Measurements from ENCODE around the gene WWOX.

The WWOX gene

GRCh38 chr16:78425891-78426510 lies 326.5 kb downstream of the WWOX start:
- Histone ChIP-seq H2AK5ac (ENCODE audit: low read length) (no peak overlapping the region), H4K12ac (ENCODE audit: low read depth, low read length) (no peak overlapping the region), H3K23ac (ENCODE audit: low read length) (no peak overlapping the region), H3K79me2 (ENCODE audit: control insufficient read depth, insufficient read depth, low read length, poor library complexity) (no peaks in the 10 kb centered on the region), H3K4ac (ENCODE audit: low read depth, low read length) (no peak overlapping the region), H3K4me2 (ENCODE audit: low read length) (no peak overlapping the region), H3K18ac (ENCODE audit: low read length) (no peak overlapping the region), H2BK120ac (ENCODE audit: insufficient read depth, low read length, poor library complexity) (no peak overlapping the region), H4K91ac (ENCODE audit: low read depth, low read length) (no peak overlapping the region), H3K36me3 (ENCODE audit: control insufficient read depth in 1 of 2, insufficient read depth in 2 of 2, low read length in 2 of 2) (no peaks in the 10 kb centered on the region), H3K4me3 (ENCODE audit: low read depth, low read length) (no peak overlapping the region), H3K14ac (ENCODE audit: low read length) (no peak overlapping the region), H4K8ac (ENCODE audit: low read depth, low read length) (no peak overlapping the region), H2AFZ (ENCODE audit: insufficient read depth, low read length, poor library complexity) (no peak overlapping the region), H3K27me3 (ENCODE audit: insufficient read depth, low read length) (no peaks in the 10 kb centered on the region), H3K9me3 (ENCODE audit: insufficient read depth, low read depth, low read length) (no peaks in the 10 kb centered on the region), H2BK12ac (ENCODE audit: low read length) (no peak overlapping the region), H3K27ac (ENCODE audit: low read depth, low read length) (no peak overlapping the region), H2BK5ac (ENCODE audit: low read depth, low read length, poor library complexity) (no peak overlapping the region), H3K79me1 (ENCODE audit: low read length) (no peaks in the 10 kb centered on the region), H3K4me1 (ENCODE audit: control insufficient read depth in 1 of 2, insufficient read depth in 2 of 2, low read length in 2 of 2) (no peaks in the 10 kb centered on the region), H3K9ac (ENCODE audit: low read length) (no peak overlapping the region)
- no peak for DNase-seq
- no CpG with 5 or more reads among the region's 7 CpGs for WGBS (ENCODE audit: extremely low coverage, insufficient coverage, insufficient read length)

GRCh38 chr16:78428193-78428592 lies 328.7 kb downstream of the WWOX start:
- no peak overlapping the region for H4K91ac ChIP-seq (ENCODE audit: low read depth, low read length)
- H3K4me1 ChIP-seq (ENCODE audit: control insufficient read depth in 1 of 2, insufficient read depth in 2 of 2, low read length in 2 of 2) = no peaks in the 10 kb centered on the region
- H3K23ac ChIP-seq (ENCODE audit: low read length) = no peak overlapping the region
- H3K14ac ChIP-seq (ENCODE audit: low read length) = no peak overlapping the region
- H2AFZ ChIP-seq (ENCODE audit: insufficient read depth, low read length, poor library complexity) = no peak overlapping the region
- DNase-seq = no peak
- WGBS (ENCODE audit: extremely low coverage, insufficient coverage, insufficient read length) = no CpG with 5 or more reads among the region's 3 CpGs
- H3K4ac ChIP-seq (ENCODE audit: low read depth, low read length) = no peak overlapping the region
- peaks cover 0 to 3% of the 10 kb centered on the region in 2 experiments for H3K36me3 ChIP-seq (ENCODE audit: control insufficient read depth in 1 of 2, insufficient read depth in 2 of 2, low read length in 2 of 2)
- H2BK5ac ChIP-seq (ENCODE audit: low read depth, low read length, poor library complexity) = no peak overlapping the region
- no peak overlapping the region for H4K12ac ChIP-seq (ENCODE audit: low read depth, low read length)
- no peak overlapping the region for H4K8ac ChIP-seq (ENCODE audit: low read depth, low read length)
- no peaks in the 10 kb centered on the region for H3K27me3 ChIP-seq (ENCODE audit: insufficient read depth, low read length)
- H3K27ac ChIP-seq (ENCODE audit: low read depth, low read length) = no peak overlapping the region
- no peak overlapping the region for H2BK120ac ChIP-seq (ENCODE audit: insufficient read depth, low read length, poor library complexity)
- H2AK5ac ChIP-seq (ENCODE audit: low read length) = no peak overlapping the region
- H3K79me1 ChIP-seq (ENCODE audit: low read length) = no peaks in the 10 kb centered on the region
- no peaks in the 10 kb centered on the region for H3K9me3 ChIP-seq (ENCODE audit: insufficient read depth, low read depth, low read length)
- no peak overlapping the region for H3K4me2 ChIP-seq (ENCODE audit: low read length)
- H3K9ac ChIP-seq (ENCODE audit: low read length) = no peak overlapping the region
- H3K79me2 ChIP-seq (ENCODE audit: control insufficient read depth, insufficient read depth, low read length, poor library complexity) = no peaks in the 10 kb centered on the region
- no peak overlapping the region for H2BK12ac ChIP-seq (ENCODE audit: low read length)
- no peak overlapping the region for H3K4me3 ChIP-seq (ENCODE audit: low read depth, low read length)
- no peak overlapping the region for H3K18ac ChIP-seq (ENCODE audit: low read length)

GRCh38 chr16:78430281-78430680 lies 330.8 kb downstream of the WWOX start:
- no peaks in the 10 kb centered on the region for H3K4me1 ChIP-seq (ENCODE audit: control insufficient read depth in 1 of 2, insufficient read depth in 2 of 2, low read length in 2 of 2)
- H3K27me3 ChIP-seq (ENCODE audit: insufficient read depth, low read length) = no peaks in the 10 kb centered on the region
- no peak overlapping the region for H3K23ac ChIP-seq (ENCODE audit: low read length)
- H2BK5ac ChIP-seq (ENCODE audit: low read depth, low read length, poor library complexity) = no peak overlapping the region
- H2BK12ac ChIP-seq (ENCODE audit: low read length) = no peak overlapping the region
- H3K9me3 ChIP-seq (ENCODE audit: insufficient read depth, low read depth, low read length) = no peaks in the 10 kb centered on the region
- H3K4ac ChIP-seq (ENCODE audit: low read depth, low read length) = no peak overlapping the region
- no peak overlapping the region for H3K27ac ChIP-seq (ENCODE audit: low read depth, low read length)
- peak; percentile 71 to 93 for DNase-seq
- no peak overlapping the region for H2BK120ac ChIP-seq (ENCODE audit: insufficient read depth, low read length, poor library complexity)
- H4K8ac ChIP-seq (ENCODE audit: low read depth, low read length) = no peak overlapping the region
- no peak overlapping the region for H3K18ac ChIP-seq (ENCODE audit: low read length)
- no CpG with 5 or more reads among the region's 4 CpGs for WGBS (ENCODE audit: extremely low coverage, insufficient coverage, insufficient read length)
- H2AFZ ChIP-seq (ENCODE audit: insufficient read depth, low read length, poor library complexity) = no peak overlapping the region
- H3K4me2 ChIP-seq (ENCODE audit: low read length) = no peak overlapping the region
- no peaks in the 10 kb centered on the region for H3K79me1 ChIP-seq (ENCODE audit: low read length)
- peaks cover 0 to 3% of the 10 kb centered on the region in 2 experiments for H3K36me3 ChIP-seq (ENCODE audit: control insufficient read depth in 1 of 2, insufficient read depth in 2 of 2, low read length in 2 of 2)
- no peak overlapping the region for H4K91ac ChIP-seq (ENCODE audit: low read depth, low read length)
- H2AK5ac ChIP-seq (ENCODE audit: low read length) = no peak overlapping the region
- H3K79me2 ChIP-seq (ENCODE audit: control insufficient read depth, insufficient read depth, low read length, poor library complexity) = no peaks in the 10 kb centered on the region
- H3K14ac ChIP-seq (ENCODE audit: low read length) = no peak overlapping the region
- no peak overlapping the region for H3K9ac ChIP-seq (ENCODE audit: low read length)
- H3K4me3 ChIP-seq (ENCODE audit: low read depth, low read length) = no peak overlapping the region
- no peak overlapping the region for H4K12ac ChIP-seq (ENCODE audit: low read depth, low read length)

GRCh38 chr16:78431004-78431670 lies 331.7 kb downstream of the WWOX start:
- no peak overlapping the region for H3K18ac ChIP-seq (ENCODE audit: low read length)
- WGBS (ENCODE audit: extremely low coverage, insufficient coverage, insufficient read length) = no CpG with 5 or more reads among the region's 6 CpGs
- no peak overlapping the region for H2BK12ac ChIP-seq (ENCODE audit: low read length)
- no peak overlapping the region for H4K8ac ChIP-seq (ENCODE audit: low read depth, low read length)
- H4K12ac ChIP-seq (ENCODE audit: low read depth, low read length) = no peak overlapping the region
- no peak overlapping the region for H2AFZ ChIP-seq (ENCODE audit: insufficient read depth, low read length, poor library complexity)
- no peaks in the 10 kb centered on the region for H3K79me2 ChIP-seq (ENCODE audit: control insufficient read depth, insufficient read depth, low read length, poor library complexity)
- no peak overlapping the region for H3K27ac ChIP-seq (ENCODE audit: low read depth, low read length)
- H3K4me1 ChIP-seq (ENCODE audit: control insufficient read depth in 1 of 2, insufficient read depth in 2 of 2, low read length in 2 of 2) = no peaks in the 10 kb centered on the region
- H3K4me3 ChIP-seq (ENCODE audit: low read depth, low read length) = no peak overlapping the region
- no peak overlapping the region for H3K14ac ChIP-seq (ENCODE audit: low read length)
- no peak overlapping the region for H3K9ac ChIP-seq (ENCODE audit: low read length)
- no peak overlapping the region for H3K4me2 ChIP-seq (ENCODE audit: low read length)
- peaks cover 0 to 3% of the 10 kb centered on the region in 2 experiments for H3K36me3 ChIP-seq (ENCODE audit: control insufficient read depth in 1 of 2, insufficient read depth in 2 of 2, low read length in 2 of 2)
- H3K23ac ChIP-seq (ENCODE audit: low read length) = no peak overlapping the region
- no peak overlapping the region for H4K91ac ChIP-seq (ENCODE audit: low read depth, low read length)
- no peak overlapping the region for H3K4ac ChIP-seq (ENCODE audit: low read depth, low read length)
- DNase-seq = no peak
- no peaks in the 10 kb centered on the region for H3K9me3 ChIP-seq (ENCODE audit: insufficient read depth, low read depth, low read length)
- H3K27me3 ChIP-seq (ENCODE audit: insufficient read depth, low read length) = no peaks in the 10 kb centered on the region
- no peak overlapping the region for H2AK5ac ChIP-seq (ENCODE audit: low read length)
- H2BK120ac ChIP-seq (ENCODE audit: insufficient read depth, low read length, poor library complexity) = no peak overlapping the region
- H3K79me1 ChIP-seq (ENCODE audit: low read length) = no peaks in the 10 kb centered on the region
- no peak overlapping the region for H2BK5ac ChIP-seq (ENCODE audit: low read depth, low read length, poor library complexity)
